Tibial nerve (tissue), 4 donors: ENCODE data around the gene PAQR7. TPM values are rescaled to one million over a fixed set of nuclear protein-coding genes. Genes with fewer than 3 reads are reported as not detected.

ENCODE experiments used
- DNase-seq, 2 donors: peaks; one replicate each; pipeline ENCODE4 v3.0.0-alpha.2; 2019; ENCODE audit warnings: low spot score in 2 of 2
- H3K27ac ChIP-seq, 4 donors: fragments of 200-600 bp; sonication (generic) in 3 of 4; one replicate each; pipeline ENCODE4 v1.5.1; 2017 to 2019; ENCODE audit warnings: mild to moderate bottlenecking in 1 of 4
- H3K27me3 ChIP-seq, 2 donors: fragments of 200-600 bp; sonication (generic) in 1 of 2; one replicate each; pipeline versions ENCODE4 v1.5.1 to v1.6.0; 2017 to 2019
- H3K36me3 ChIP-seq, 3 donors: fragments of 200-600 bp; sonication (generic); one replicate each; pipeline ENCODE4 v1.5.1; 2018 to 2019
- H3K4me1 ChIP-seq, 4 donors: fragments of 200-600 bp; sonication (generic) in 3 of 4; one replicate each; pipeline ENCODE4 v1.5.1; 2017 to 2019
- H3K4me3 ChIP-seq, 4 donors: fragments of 200-600 bp; sonication (generic) in 3 of 4; one replicate each; pipeline ENCODE4 v1.5.1; 2017 to 2019; ENCODE audit warnings: mild to moderate bottlenecking in 1 of 4, moderate library complexity in 1 of 4
- H3K9me3 ChIP-seq, 4 donors: fragments of 200-600 bp; sonication (generic) in 3 of 4; one replicate each; pipeline ENCODE4 v1.5.1; 2017 to 2019
- CTCF ChIP-seq, 5 experiments: fragments of 200-600 bp in 3 of 5; fragments of 450-650 bp in 2 of 5; sonication (generic) in 3 of 5; IDR thresholded peaks; one replicate each; pipeline ENCODE4 v1.5.1; 2016 to 2019; ENCODE audit warnings: antibody characterized with exemption in 5 of 5, mild to moderate bottlenecking in 3 of 5, moderate library complexity in 2 of 5
- EP300 ChIP-seq, 2 donors: sonication (generic); formaldehyde crosslinking; IDR thresholded peaks; one replicate each; pipeline ENCODE4 v1.6.1; 2017; ENCODE audit warnings: antibody characterized with exemption in 2 of 2, mild to moderate bottlenecking in 1 of 2
- POLR2A ChIP-seq, 2 donors: fragments of 450-650 bp; IDR thresholded peaks; one replicate each; pipeline ENCODE4 v1.6.1; 2017; ENCODE audit warnings: antibody characterized with exemption in 2 of 2, mild to moderate bottlenecking in 2 of 2, moderate library complexity in 2 of 2
- WGBS, 2 donors: methylation state at CpG; one replicate each; pipeline ENCODE4 v1.1.5; 2018; 5-methylcytosine and 5-hydroxymethylcytosine counted together
- small RNA-seq: library from RNA; depleted of rRNA; stranded (forward); fragments of <200 nt; gene quantifications from one replicate; pipeline ENCODE3, GENCODE V24; 2016
- total RNA-seq, 4 donors: library from RNA; depleted of rRNA; stranded (reverse); fragments of >200 nt; gene quantifications; one replicate each; pipeline ENCODE4 v1.1.0, GENCODE V29; 2016

The PAQR7 gene
- total RNA-seq, 4 donors from 2014 or later: 5.4 to 8.7 (median 7.5) TPM

DNA sequence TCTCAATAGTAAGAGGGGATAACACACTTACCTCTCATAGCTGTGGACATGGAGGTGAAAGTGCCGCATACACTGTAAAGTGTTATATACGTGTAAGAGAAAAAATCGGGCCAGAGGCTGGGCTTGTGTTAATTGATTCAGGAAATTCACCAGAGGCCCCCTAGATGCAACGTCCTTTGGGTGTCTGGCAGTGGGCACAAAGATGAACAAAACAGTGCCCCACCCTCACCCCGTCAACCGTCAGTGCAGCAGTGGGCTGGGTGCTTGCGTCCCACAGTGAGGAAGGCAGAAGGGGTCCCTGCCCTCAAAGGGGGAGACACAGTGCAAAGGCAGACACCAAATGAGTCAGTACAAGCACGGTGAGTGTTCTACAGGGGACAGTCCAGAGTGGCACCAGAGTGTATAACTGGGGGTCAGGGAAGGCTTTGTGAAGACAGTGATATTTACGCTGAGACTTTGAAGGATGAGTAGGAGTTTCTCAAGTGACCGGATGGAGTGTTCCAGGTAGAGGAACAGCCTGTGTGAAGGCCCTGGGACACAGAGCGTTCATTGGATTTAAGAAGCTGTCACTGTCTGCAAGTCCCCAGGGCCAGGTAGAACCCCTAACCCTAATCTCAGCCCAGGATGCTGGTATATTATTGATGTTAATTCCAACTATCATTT is 62.3 kb downstream of the PAQR7 start:
- DNase-seq: no peak
- no peaks in the 10 kb centered on the region for H3K9me3 ChIP-seq
- no peak overlapping the region for H3K27ac ChIP-seq
- 78 to 81% methylated on average over 11 of the region's 11 CpGs for WGBS, 2 donors
- peaks cover 0 to 84% (median 0%) of the 10 kb centered on the region in 3 donors for H3K36me3 ChIP-seq
- H3K4me3 ChIP-seq: no peak overlapping the region
- H3K27me3 ChIP-seq: no peaks in the 10 kb centered on the region
- TF ChIP-seq CTCF (IDR thresholded peaks at IDR 0.05) (no peak), EP300 (IDR thresholded peaks at IDR 0.05) (no peak), POLR2A (IDR thresholded peaks at IDR 0.05) (no peak)
- H3K4me1 ChIP-seq: peaks cover 0 to 36% (median 12%) of the 10 kb centered on the region in 4 donors

Small RNA genes within 50 kb of the gene (small RNA-seq; reads per million reads assigned to genes)
- gene AL033528.1 (not detected), gene RF00019 (not detected), gene SNRPFP2 (not detected)

Other genes starting within 250 kb of the PAQR7 start
- gene SELENON, start 75.5 kb downstream of the PAQR7 start, total RNA-seq: 10 to 100 TPM; 17.6 to 54.0 (median 36.8) TPM
- 10 to 100 TPM; 65.7 to 99.4 (median 77.2) TPM for gene MTFR1L, start 55.8 kb downstream of the PAQR7 start, total RNA-seq
- gene AUNIP, start 16.3 kb downstream of the PAQR7 start, total RNA-seq: not detected
- gene STMN1, start 30.7 kb upstream of the PAQR7 start, total RNA-seq: 100 to 1,000 TPM in 2 of 4 donors, 10 to 100 TPM in 2; 79.2 to 140 (median 105) TPM
- 10 to 100 TPM in 1 of 4 donors, 1 to 10 TPM in 3; 6.3 to 19.2 (median 9.3) TPM for gene PAFAH2, start 122.4 kb upstream of the PAQR7 start, total RNA-seq
- gene EXTL1, start 146.1 kb upstream of the PAQR7 start, total RNA-seq: 10 to 100 TPM; 30.6 to 44.3 (median 34.6) TPM
- not detected for gene SLC30A2, start 170.4 kb upstream of the PAQR7 start, total RNA-seq
- gene TRIM63, start 191.9 kb upstream of the PAQR7 start, total RNA-seq: under 1 TPM in 2 of 4 donors, not detected in 2; 0.21 to 0.98 TPM
- 1 to 10 TPM; 5.4 to 9.0 (median 7.1) TPM for gene PDIK1L, start 236.1 kb upstream of the PAQR7 start, total RNA-seq